GM21447 (cell line): ENCODE results near the gene FAM174B.

Experiments
- ATAC-seq: cut with Tn5 transposase; IDR thresholded peaks from one replicate; pipeline ENCODE4 v1.9.1; 2021; ENCODE audit not compliant: unreplicated experiment

The FAM174B gene

GRCh38 chr15:92574566-92574965 is 81.0 kb downstream of the FAM174B start:
- ATAC-seq = no peak

GRCh38 chr15:92574161-92574560 is 81.4 kb downstream of the FAM174B start:
- ATAC-seq = no peak

GRCh38 chr15:92571824-92572223 is 83.8 kb downstream of the FAM174B start:
- ATAC-seq = no peak

GRCh38 chr15:92570391-92570790 is 85.2 kb downstream of the FAM174B start:
- no peak for ATAC-seq

- ATAC-seq = no peak
Measured at GRCh38 chr15:92569778-92570177, 85.8 kb downstream of the FAM174B start.
